Measurements from ENCODE around the gene DMTF1.

Gene DMTF1

GRCh38 chr7:87220734-87221215, 68.5 kb downstream of the DMTF1 start:
- no peak for TF ChIP-seq CTCF (IDR thresholded peaks at IDR 0.05)

GRCh38 chr7:87223666-87224065, 71.4 kb downstream of the DMTF1 start:
- no peak for TF ChIP-seq CTCF (IDR thresholded peaks at IDR 0.05)

- TF ChIP-seq CTCF (IDR thresholded peaks at IDR 0.05): no peak
Observed at GRCh38 chr7:87225696-87226095, 73.4 kb downstream of the DMTF1 start.

GRCh38 chr7:87226495-87226894, 74.2 kb downstream of the DMTF1 start:
- TF ChIP-seq CTCF (IDR thresholded peaks at IDR 0.05): no peak

GRCh38 chr7:87231258-87231657, 79.0 kb downstream of the DMTF1 start:
- no peak for TF ChIP-seq CTCF (IDR thresholded peaks at IDR 0.05)

- TF ChIP-seq CTCF (IDR thresholded peaks at IDR 0.05): no peak
Observed at GRCh38 chr7:87231711-87232110, 79.5 kb downstream of the DMTF1 start.

GRCh38 chr7:87234949-87235348, 82.7 kb downstream of the DMTF1 start:
- no peak for TF ChIP-seq CTCF (IDR thresholded peaks at IDR 0.05)
